ENCODE results near the gene OR8B2. TPM values are rescaled to one million over a fixed set of nuclear protein-coding genes. Genes with fewer than 3 reads are reported as not detected.
"Not testable (repeated sequence)": the region's sequence is repeated elsewhere in the genome, so short reads cannot be mapped to it uniquely, and the experiment has no call there.

Gene OR8B2, protein sequence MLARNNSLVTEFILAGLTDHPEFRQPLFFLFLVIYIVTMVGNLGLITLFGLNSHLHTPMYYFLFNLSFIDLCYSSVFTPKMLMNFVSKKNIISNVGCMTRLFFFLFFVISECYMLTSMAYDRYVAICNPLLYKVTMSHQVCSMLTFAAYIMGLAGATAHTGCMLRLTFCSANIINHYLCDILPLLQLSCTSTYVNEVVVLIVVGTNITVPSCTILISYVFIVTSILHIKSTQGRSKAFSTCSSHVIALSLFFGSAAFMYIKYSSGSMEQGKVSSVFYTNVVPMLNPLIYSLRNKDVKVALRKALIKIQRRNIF
- not detected in 2 replicates for total RNA-seq

DNA sequence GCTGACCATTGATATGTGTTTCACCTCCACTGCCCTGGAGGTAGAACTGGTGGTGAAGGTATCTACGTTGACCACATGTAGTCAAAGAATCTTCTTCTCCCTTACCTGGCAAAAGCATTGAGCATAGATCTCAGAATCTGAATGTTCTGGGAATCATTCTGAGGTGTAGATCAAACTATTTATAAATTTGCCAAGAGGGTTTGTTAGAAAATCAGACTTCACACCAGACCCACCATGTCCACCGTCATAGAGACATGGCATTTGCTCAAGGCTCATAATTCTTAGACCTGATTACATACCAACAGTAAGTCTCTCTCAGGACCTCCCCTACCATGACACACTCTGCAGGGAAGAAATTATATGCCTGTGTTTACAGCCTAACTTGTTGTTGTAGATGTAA, at the start of gene OR8B2:
Gene OR8B2 (minus strand): TSS at position 101 of the 400 bp plus-strand sequence. CDS start 1,156 bp downstream, outside the sequence.
- no peak for DNase-seq (ENCODE audit: extremely low read depth, low read depth, low spot score)

DNA sequence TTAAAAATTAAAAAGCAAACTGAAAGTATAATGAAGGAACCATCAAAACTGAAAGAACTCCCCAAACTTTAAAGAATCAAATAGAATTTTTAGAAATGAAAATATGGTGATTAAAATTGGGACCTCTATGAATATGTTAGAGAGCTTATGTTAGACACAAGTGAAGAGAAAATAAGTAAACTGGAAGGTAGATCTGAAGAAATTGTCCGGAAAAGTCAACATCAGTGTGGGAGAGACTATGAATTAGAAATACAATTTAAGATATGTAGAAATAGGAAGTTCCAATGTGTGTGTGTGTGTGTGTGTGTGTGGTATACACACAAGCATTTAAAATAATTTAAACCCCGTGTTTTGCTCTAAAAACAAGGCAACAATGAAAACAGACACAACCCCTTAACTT, 45.3 kb upstream of the OR8B2 start:
- no peak for DNase-seq (ENCODE audit: extremely low read depth, low read depth, low spot score)

DNA sequence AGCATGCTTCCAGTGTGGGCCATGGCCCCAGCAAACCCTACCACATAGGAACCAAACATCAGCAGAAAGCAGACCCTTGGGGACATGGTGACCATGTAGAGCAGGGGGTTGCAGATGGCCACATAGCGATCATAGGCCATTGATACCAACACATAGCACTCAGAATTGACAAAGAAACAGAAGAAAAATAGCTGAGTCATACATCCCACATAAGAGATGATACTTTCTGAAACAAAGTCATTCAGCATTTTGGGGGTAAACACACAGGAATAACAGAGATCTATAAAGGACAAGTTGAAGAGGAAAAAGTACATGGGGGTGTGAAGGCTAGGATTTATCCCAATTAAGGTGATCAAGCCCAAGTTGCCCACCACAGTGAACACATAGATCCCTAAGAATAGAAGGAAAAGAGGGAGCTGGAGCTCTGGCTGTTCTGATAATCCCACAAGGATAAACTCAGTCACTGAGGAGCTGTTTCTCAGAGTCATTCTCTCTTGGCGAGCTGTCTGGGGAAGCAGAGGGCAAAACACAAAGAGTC, 40.2 kb upstream of the OR8B2 start, which contains the start of gene OR8B4:
Gene OR8B4 (minus strand): TSS at position 488 of the 538 bp plus-strand sequence. CDS start 0 bp downstream, at position 488.
- DNase-seq (ENCODE audit: extremely low read depth, low read depth, low spot score), result no peak

DNA sequence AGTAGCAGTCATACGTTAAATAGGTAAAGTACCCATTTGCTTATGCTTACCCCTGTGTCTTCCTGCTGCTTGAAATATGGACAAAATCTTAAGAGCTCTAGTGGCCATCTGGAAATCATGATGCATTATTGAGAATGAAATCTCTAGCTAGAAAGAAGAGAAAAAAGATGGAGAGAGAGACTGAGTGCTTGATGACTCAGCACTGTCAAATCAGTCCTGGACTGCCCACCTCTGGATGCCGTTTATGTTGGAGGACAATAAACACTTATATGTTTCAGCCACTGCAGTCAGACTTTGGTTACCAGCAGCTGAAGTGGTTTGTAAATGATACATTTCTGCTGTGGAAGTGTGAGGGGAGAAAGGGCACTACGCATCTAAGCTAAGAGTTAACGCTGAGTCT, 36.7 kb upstream of the OR8B2 start:
- DNase-seq (ENCODE audit: extremely low read depth, low read depth, low spot score), result no peak

DNA sequence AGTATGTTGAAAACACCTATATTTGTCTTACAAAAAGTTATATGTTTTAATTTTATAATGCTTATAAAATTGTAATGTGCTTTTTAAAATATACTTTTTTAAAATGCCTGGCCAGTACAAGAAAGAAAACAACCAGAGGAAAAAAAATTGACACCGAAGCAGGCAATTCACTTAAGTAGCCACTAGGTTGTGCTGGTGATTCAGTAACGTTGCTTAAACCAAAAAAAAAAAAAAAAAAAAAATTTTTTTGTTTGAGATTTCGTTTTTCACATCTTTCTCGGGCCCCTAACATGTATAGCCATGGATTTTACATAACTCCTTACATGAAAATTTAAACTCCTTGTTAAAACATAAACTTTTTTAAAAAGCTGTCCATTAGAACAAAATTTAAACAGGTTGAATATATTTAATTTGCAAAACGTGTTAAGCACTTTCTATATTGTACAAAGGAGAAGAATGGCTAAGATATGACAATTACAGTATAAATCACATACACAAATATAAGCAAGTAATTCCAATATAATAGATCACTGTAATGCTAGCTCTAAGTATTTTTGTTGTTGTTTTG, 31.1 kb upstream of the OR8B2 start:
- DNase-seq (ENCODE audit: extremely low read depth, low read depth, low spot score), result peak; percentile 27

DNA sequence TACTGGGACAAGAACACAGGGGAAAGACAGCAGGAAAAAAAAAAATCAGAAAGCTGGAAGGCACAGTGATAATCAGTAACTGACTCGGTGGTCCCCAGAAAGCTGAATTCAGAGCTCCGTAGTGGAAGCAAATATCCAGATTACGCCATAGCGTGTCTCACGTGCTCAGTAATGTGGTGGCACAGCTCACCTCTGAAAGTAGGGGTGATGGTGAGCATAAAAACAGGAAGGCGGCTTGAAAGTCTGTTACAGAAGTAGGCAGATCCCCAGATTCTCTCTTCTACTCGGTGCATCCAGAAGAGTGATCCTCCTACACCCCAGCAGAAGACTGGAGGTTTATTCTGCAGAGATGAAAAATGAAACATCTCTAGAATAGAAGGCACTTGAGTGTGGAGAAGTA, 25.6 kb upstream of the OR8B2 start:
- DNase-seq (ENCODE audit: extremely low read depth, low read depth, low spot score), result no peak

DNA sequence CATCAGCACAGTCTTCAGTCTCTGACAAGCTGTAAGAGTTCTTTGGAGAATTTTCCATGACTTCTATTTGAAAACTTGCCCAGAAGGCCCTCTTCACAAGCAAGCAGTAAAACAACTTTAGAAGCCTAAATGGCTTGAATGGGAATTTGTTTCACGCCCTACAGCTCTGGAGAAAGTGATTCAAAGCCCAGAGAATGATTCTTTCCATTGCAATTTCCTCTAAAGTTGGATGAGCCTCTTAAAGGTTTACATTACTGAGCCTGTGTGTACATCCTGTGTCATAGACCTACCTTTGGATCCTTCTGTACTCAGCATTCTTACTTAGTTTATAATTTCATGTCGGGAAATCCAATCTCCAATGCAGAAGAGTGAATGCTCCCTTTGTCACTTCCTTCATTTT, 21.3 kb upstream of the OR8B2 start:
- no peak for DNase-seq (ENCODE audit: extremely low read depth, low read depth, low spot score)

DNA sequence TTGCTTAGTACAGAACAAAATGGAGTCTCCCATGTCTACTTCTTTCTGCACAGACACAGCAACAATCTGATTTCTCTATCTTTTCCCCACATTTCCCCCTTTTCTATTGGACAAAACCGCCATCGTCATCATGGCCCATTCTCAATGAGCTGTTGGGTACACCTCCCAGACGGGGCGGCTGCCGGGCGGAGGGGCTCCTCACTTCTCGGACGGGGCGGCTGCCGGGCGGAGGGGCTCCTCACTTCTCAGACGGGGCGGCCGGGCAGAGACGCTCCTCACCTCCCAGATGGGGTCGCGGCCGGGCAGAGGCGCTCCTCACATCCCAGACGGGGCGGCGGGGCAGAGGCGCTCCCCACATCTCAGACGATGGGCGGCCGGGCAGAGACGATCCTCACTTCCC, 18.9 kb upstream of the OR8B2 start:
- DNase-seq (ENCODE audit: extremely low read depth, low read depth, low spot score), result not testable (repeated sequence)

DNA sequence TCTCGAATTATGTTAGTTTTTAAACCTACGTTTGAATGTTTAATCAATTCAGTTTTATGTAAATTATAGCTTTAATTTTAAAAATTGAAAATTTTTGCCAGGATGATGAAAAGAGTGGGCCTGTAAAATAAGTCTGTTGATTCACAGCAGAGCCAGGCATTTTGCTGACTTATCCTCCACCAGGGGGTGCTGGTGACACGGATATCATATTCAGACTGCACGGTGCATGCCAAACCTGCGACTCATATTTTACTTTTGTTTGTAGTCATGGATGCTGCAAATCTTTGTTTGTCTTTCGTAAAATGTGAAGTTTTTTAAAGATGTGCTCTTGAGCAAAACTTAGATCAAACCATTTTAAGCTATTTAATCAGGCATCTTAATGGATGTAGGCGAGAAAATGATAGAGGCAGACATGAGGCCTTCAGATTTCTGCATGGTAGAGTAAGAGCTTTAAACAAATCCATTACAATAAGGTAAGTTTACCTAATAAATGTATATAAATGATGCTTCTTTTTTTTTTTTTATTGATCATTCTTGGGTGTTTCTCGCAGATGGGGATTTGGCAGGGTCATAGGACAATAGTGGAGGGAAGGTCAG, 18.1 kb upstream of the OR8B2 start:
- peak; percentile 58 for DNase-seq (ENCODE audit: extremely low read depth, low read depth, low spot score)

DNA sequence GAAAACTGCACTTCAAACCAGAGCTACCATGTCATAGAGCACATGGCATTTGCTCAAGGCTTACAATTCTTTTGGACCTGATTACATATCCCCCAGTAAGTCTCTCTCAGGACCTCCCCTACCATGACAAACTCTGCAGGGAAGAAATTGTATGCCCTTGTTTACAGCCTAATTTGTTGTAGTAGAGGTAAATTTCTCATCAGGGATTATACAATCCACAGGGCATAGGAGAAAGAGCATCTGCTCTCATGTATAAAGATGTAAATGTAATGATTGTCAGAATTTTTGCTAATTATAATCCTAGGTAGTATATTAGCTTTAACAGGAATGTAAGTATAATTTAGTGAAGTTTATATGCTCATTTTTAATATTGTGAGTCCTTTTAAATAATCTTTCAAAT, 14.6 kb upstream of the OR8B2 start, which contains the start of gene OR8B3:
Gene OR8B3 (minus strand): TSS at position 101 of the 400 bp plus-strand sequence. CDS start 1,673 bp downstream, outside the sequence.
- DNase-seq (ENCODE audit: extremely low read depth, low read depth, low spot score), result no peak

DNA sequence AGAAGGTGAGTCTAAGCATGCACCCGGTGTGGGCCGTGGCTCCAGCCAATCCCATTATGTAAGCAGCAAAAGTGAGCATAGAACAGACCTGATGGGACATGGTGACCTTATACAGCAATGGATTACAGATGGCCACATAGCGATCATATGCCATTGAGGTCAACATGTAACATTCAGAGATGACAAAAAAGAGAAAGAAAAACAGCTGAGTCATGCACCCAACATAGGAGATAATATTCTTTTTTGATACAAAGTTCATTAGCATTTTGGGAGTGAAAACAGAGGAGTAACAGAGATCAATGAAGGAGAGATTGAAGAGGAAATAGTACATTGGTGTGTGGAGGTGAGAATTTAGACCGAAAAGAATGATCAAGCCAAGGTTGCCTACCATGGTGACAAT, 12.5 kb upstream of the OR8B2 start:
- not testable (repeated sequence) for DNase-seq (ENCODE audit: extremely low read depth, low read depth, low spot score)

DNA sequence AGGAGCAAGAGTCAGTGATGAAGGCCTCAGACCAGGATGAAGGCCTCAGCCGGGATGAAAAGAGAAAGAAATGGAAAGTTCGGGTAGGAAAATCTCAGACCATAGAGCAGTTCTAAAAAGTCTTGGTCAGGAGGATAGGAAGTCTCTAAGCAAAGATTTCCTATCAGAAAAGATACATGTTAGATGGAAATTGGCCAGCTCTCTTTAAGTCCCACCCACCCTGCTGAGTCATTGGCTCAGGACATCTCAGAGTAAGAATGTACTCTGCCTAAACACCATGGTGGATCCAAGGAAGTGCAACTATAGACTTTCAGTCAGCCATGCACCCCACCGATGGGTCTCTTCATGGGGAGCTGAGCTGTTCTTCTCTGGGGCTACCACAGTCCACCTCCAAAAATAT, 10.1 kb upstream of the OR8B2 start:
- DNase-seq (ENCODE audit: extremely low read depth, low read depth, low spot score), result no peak

DNA sequence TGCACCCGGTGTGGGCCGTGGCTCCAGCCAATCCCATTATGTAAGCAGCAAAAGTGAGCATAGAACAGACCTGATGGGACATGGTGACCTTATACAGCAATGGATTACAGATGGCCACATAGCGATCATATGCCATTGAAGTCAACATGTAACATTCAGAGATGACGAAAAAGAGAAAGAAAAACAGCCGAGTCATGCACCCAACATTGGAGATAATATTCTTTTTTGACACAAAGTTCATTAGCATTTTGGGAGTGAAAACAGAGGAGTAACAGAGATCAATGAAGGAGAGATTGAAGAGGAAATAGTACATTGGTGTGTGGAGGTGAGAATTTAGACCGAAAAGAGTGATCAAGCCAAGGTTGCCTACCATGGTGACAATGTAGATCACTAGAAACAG, 1.4 kb downstream of the OR8B2 start:
- not testable (repeated sequence) for DNase-seq (ENCODE audit: extremely low read depth, low read depth, low spot score)

DNA sequence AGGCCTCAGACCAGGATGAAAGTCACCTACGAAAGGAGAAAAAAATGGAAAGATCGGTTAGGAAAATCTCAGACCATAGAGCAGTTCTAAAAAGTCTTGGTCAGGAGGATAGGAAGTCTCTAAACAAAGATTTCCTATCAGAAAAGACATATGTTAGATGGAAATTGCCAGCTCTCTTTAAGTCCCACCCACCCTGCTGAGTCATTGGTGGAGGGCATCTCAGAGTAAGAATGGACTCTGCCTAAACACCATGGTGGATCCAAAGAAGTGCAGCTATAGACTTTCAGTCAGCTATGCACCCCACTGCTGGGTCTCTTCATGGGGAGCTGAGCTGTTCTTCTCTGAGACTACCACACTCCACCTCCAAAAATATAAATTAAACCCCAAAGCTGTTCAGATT, 3.7 kb downstream of the OR8B2 start:
- DNase-seq (ENCODE audit: extremely low read depth, low read depth, low spot score), result no peak

DNA sequence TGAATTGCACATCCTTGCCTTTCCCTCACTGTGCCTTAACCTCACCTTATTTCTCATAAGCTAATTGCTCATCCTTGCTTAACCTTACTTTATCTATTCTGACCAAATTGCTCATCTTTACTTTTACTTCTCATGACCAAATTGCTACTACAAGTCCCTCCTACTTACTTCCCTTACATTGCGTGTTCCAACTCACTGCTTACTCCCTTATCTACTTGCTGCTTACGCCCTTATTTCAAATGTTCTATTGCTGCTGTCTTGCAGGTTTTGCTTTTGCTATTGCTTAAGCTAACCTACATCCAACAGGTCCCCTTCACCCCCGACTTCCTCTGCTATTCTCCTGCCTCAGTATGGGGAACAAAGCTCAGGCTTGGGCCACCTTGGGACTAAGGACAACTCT, 8.0 kb downstream of the OR8B2 start:
- no peak for DNase-seq (ENCODE audit: extremely low read depth, low read depth, low spot score)

DNA sequence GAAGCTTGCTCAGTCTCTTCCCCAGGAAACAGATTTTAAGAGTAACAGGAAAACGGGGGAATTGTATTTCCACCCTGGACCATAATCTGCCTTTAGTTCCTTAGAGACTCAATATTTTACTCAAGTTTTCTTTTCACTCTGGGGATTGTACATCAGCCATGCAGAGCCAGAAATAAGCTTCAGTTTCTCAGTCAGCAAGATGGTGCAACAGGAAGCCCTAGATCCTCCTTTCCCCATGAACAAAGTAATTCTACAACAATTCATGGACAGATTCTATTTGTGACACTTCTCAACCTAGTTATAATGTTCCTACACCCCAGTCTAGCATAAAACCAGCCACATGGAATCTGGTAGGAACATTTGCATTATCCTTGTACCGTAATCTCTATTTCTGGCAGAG, 24.7 kb downstream of the OR8B2 start:
- no peak for DNase-seq (ENCODE audit: extremely low read depth, low read depth, low spot score)

DNA sequence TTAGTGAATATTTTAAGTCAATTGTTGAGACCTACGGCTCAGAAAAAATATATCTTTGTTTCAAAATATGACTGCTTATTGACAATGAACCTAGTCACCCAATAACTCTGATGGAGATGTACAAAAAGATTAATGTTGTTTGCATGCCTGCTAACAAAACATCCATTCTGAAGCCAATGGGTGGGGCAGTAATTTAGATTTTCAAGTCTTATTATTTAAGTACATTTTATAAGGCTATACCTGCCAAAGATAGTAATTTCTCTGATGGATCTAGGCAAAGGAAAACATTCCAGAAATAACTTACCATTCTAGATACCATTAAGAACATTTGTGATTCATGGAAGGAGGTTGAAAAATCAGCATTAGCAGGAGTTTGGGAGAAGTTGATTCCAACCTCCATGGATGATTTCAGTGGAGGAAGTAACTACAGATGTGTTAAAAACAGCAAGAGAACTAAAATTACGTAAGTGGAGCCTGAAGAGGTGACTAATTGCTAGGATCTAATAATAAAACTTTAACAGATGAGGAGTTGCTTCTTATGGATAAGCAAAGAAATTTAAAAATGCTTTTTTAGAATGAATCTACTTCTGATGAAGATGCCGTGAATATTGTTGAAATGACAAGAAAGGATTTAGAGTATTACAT, 37.9 kb downstream of the OR8B2 start:
- DNase-seq (ENCODE audit: extremely low read depth, low read depth, low spot score), result no peak

DNA sequence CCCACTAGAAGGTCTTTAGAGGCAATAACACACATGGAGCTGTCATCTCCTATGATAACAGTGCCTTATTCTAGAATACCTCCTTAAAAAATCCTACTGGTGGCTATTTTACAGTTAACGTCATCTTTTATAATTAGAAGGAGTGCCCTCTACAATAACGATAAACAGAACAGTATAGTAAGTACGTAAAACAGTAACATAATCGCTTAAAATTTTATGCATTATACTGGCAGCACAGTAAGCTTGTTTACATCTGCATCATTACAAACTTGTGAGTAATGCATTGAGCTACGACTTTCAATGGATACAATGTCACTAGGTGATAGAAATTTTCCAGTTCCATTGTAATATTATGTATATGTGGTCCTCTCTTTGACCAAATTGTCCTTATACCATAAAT, 40.0 kb downstream of the OR8B2 start:
- DNase-seq (ENCODE audit: extremely low read depth, low read depth, low spot score), result no peak

DNA sequence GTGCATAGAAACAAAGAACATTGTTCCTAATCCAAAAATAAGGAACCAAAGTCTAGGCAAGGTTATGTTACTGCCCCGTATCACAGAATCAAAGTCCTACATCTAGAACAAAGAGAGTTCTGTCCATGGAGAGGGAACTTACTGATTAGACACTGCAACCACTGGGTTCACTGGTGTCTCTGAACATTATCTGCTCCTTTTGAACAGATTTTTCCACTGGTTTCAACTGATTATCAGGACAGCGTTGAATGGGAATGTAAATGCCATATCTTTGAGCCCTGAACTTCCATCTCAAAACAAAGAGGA, 44.2 kb downstream of the OR8B2 start:
- no peak for DNase-seq (ENCODE audit: extremely low read depth, low read depth, low spot score)

DNA sequence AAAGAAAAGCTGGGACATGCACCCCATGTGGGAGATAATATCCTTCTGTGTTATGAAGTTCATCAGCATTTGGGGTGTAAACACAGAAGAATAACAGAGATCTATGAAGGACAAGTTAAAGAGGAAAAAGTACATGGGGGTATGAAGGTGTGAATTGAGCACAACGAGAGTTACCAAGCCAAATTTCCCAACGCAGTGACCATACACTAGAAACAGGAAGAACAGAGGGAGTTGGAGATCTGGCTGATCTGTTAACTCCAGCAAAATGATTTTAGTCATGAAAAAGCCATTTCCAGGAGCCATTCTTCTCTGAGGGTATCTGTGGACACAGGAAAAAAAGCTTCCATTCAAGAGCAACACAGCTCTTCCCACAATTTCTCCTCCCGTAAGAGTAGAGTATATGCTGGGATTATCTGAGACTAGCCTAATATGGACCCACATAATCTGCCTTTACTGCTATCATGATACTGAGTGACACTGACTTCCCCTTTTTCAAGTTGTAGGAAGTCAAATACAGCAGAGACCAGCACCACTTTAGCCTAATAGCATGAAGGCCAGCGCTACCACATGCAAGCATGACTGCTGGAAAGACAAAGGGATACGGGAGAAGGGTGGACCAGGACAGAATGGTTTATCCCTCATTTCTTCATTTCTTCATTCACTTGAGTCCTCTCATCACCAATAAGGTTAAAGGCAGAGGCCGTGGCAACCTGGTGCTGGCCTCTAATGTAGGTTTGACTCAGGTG, 44.7 kb downstream of the OR8B2 start:
- DNase-seq (ENCODE audit: extremely low read depth, low read depth, low spot score), result no peak

All from glomerular endothelial cell (primary cell).